GM23338 (cell line): ENCODE data around the gene OLFML2B. TPM values are rescaled to one million over a fixed set of nuclear protein-coding genes. Genes with fewer than 3 reads are reported as not detected.

ENCODE experiments used
- ATAC-seq: fragments of 200-7000 bp; cut with Tn5 transposase; 3 replicates; pipeline ENCODE4 v1.9.1; 2020
- DNase-seq: peaks from one replicate; pipeline ENCODE4 v3.0.0-alpha.2; 2015; ENCODE audit warnings: low spot score
- H2AFZ ChIP-seq: fragments of 200-600 bp; sonication (generic); 2 replicates; pipeline ENCODE4 v1.8.0; 2016; ENCODE audit warnings: antibody characterized with exemption, mild to moderate bottlenecking, moderate library complexity
- H3F3A ChIP-seq: fragments of 200-600 bp; sonication (generic); replicated peaks from 2 replicates; pipeline ENCODE4 v1.8.0; 2017; ENCODE audit warnings: antibody characterized with exemption, mixed run types, low read depth
- H3K27ac ChIP-seq: fragments of 200-600 bp; sonication (generic); 2 replicates; pipeline ENCODE4 v1.6.1; 2016; ENCODE audit warnings: low read depth
- H3K27me3 ChIP-seq: fragments of 200-600 bp; sonication (generic); 2 replicates; pipeline ENCODE4 v1.8.0; 2016; ENCODE audit warnings: mild to moderate bottlenecking, mixed run types, moderate library complexity; ENCODE audit not compliant: insufficient read depth
- H3K36me3 ChIP-seq: fragments of 200-600 bp; sonication (generic); 2 replicates; pipeline ENCODE4 v1.8.0; 2016; ENCODE audit warnings: mild to moderate bottlenecking; ENCODE audit not compliant: insufficient read depth
- H3K4me1 ChIP-seq: fragments of 200-600 bp; sonication (generic); 2 replicates; pipeline ENCODE4 v1.8.0; 2016; ENCODE audit warnings: mild to moderate bottlenecking, moderate library complexity; ENCODE audit not compliant: insufficient read depth
- H3K4me2 ChIP-seq: fragments of 200-600 bp; sonication (generic); 2 replicates; pipeline ENCODE4 v1.7.1; 2017; ENCODE audit warnings: mixed run types
- H3K4me3 ChIP-seq: fragments of 200-600 bp; sonication (generic); 2 replicates; pipeline ENCODE4 v1.6.1; 2016; ENCODE audit warnings: mixed run types
- H3K79me2 ChIP-seq: fragments of 200-600 bp; sonication (generic); replicated peaks from 2 replicates; pipeline ENCODE4 v1.8.0; 2017; ENCODE audit warnings: mild to moderate bottlenecking; ENCODE audit not compliant: insufficient read depth
- H3K9me2 ChIP-seq: fragments of 200-600 bp; sonication (generic); 2 replicates; pipeline ENCODE4 v1.8.0; 2017; ENCODE audit not compliant: insufficient read depth
- H4K20me1 ChIP-seq: fragments of 200-600 bp; sonication (generic); replicated peaks from 2 replicates; pipeline ENCODE4 v1.8.0; 2017; ENCODE audit warnings: mild to moderate bottlenecking; ENCODE audit not compliant: insufficient read depth
- H3K27ac Mint-ChIP-seq: 2 replicates; pipeline ENCODE4 v1.8.0; 2020; ENCODE audit warnings: inconsistent platforms, mild to moderate bottlenecking, moderate library complexity, mixed read lengths
- H3K27me3 Mint-ChIP-seq: 3 replicates; pipeline ENCODE4 v1.8.0; 2022; ENCODE audit warnings: low read depth, mild to moderate bottlenecking, moderate library complexity, mixed read lengths, inconsistent platforms; ENCODE audit not compliant: insufficient read depth, poor library complexity
- H3K36me3 Mint-ChIP-seq: 3 replicates; pipeline ENCODE4 v1.8.0; 2021; ENCODE audit warnings: low read depth, mild to moderate bottlenecking, inconsistent platforms, moderate library complexity, mixed read lengths
- H3K4me1 Mint-ChIP-seq: 3 replicates; pipeline ENCODE4 v1.8.0; 2020; ENCODE audit warnings: mild to moderate bottlenecking, inconsistent platforms, mixed read lengths
- H3K4me3 Mint-ChIP-seq: 3 replicates; pipeline ENCODE4 v1.8.0; 2021; ENCODE audit warnings: moderate library complexity, mild to moderate bottlenecking, inconsistent platforms, mixed read lengths
- H3K9me3 Mint-ChIP-seq: 3 replicates; pipeline ENCODE4 v1.8.0; 2020; ENCODE audit warnings: moderate library complexity, mild to moderate bottlenecking, inconsistent platforms, mixed read lengths
- CREB1 ChIP-seq: fragments of 250-450 bp; sonication (Bioruptor Pico); IDR thresholded peaks from 2 replicates; pipeline ENCODE4 v1.5.0; 2020; ENCODE audit warnings: low read depth, mild to moderate bottlenecking, moderate library complexity
- CTCF ChIP-seq, 2 experiments: fragments of 200-600 bp in 1 of 2; sonication (generic) in 1 of 2; conservative IDR thresholded peaks; 2 replicates each; pipeline versions ENCODE4 v1.5.1 to v1.6.1; 2016 to 2017; ENCODE audit warnings: antibody characterized with exemption in 2 of 2, low read depth in 2 of 2, mild to moderate bottlenecking in 2 of 2, moderate library complexity in 1 of 2
- EZH2 ChIP-seq: fragments of 200-600 bp; sonication (generic); IDR thresholded peaks from one replicate; pipeline ENCODE4 v1.8.0; 2017; ENCODE audit warnings: antibody characterized with exemption, mild to moderate bottlenecking, low read depth; ENCODE audit not compliant: unreplicated experiment
- EZH2phosphoT487 ChIP-seq: fragments of 200-600 bp; sonication (generic); IDR thresholded peaks from one replicate; pipeline ENCODE4 v1.8.1; 2018; ENCODE audit warnings: antibody characterized with exemption; ENCODE audit not compliant: unreplicated experiment
- JUNB ChIP-seq: IDR thresholded peaks from one replicate; pipeline ENCODE4 v1.6.1; 2016; ENCODE audit warnings: antibody characterized with exemption; ENCODE audit not compliant: unreplicated experiment
- NANOG ChIP-seq: IDR thresholded peaks from 2 replicates; pipeline ENCODE4 v1.6.1; 2016; ENCODE audit warnings: antibody characterized with exemption, borderline replicate concordance
- POLR2AphosphoS5 ChIP-seq: IDR thresholded peaks from 2 replicates; pipeline ENCODE4 v1.6.1; 2016; ENCODE audit warnings: antibody characterized with exemption, low read depth
- STAT1 ChIP-seq: IDR thresholded peaks from one replicate; pipeline ENCODE4 v1.6.1; 2016; ENCODE audit warnings: antibody characterized with exemption; ENCODE audit not compliant: unreplicated experiment
- ZNF114 ChIP-seq: fragments of 250-450 bp; sonication (Bioruptor Pico); IDR thresholded peaks from 2 replicates; pipeline ENCODE4 v1.5.0; 2020; ENCODE audit warnings: mild to moderate bottlenecking, moderate library complexity
- ZNF331 ChIP-seq: fragments of 250-450 bp; sonication (Bioruptor Pico); IDR thresholded peaks from 2 replicates; pipeline ENCODE4 v1.5.0; 2020; ENCODE audit warnings: low read depth, mild to moderate bottlenecking, moderate library complexity
- polyA plus RNA-seq: library from polyadenylated mRNA; unstranded; fragments of >200 nt; fragmentation: Nextera tagmentation; extraction: Ambion mirVana; gene quantifications from 2 replicates; pipeline ENCODE4 v1.2.1, GENCODE V29; 2016
- total RNA-seq: library from RNA; depleted of rRNA; stranded (reverse); fragments of >200 nt; shearing (Covaris generic); gene quantifications from 2 replicates; pipeline ENCODE4 v1.2.3, GENCODE V29; 2014
- TF ChIP-seq, protein P1 (sequence below): IDR thresholded peaks from one replicate; pipeline ENCODE4 v1.6.1; 2018; ENCODE audit warnings: antibody characterized with exemption; ENCODE audit not compliant: unreplicated experiment
- TF ChIP-seq, protein P2 (sequence below): IDR thresholded peaks from 2 replicates; pipeline ENCODE4 v1.6.1; 2016; ENCODE audit warnings: antibody characterized with exemption

OLFML2B gene
- total and polyA plus RNA-seq, 2 experiments from 2014 or later, result 2.9 to 4.3 TPM

DNA sequence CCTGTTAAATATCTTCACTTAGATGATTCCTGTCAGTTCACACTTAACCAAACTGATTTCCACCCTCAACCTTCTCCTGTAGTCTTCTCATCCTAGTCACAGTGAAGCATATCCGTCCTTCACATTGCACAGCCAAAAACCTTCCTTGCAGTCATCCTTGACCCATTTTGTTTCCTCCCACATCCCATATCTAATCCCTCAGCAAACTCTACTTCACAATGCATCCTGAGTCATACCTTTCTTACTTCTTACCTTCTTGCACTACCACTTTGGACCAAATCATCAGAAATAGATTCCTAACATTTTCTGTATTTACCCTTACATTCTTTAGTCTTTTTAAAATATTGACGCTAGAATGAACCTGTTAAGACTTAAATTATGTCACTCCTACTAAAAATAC is 86.9 kb downstream of the OLFML2B start:
- TF ChIP-seq JUNB, result no peak
- no peak for TF ChIP-seq ZNF331 (CRISPR knock-in tag)
- TF ChIP-seq, protein P1, sequence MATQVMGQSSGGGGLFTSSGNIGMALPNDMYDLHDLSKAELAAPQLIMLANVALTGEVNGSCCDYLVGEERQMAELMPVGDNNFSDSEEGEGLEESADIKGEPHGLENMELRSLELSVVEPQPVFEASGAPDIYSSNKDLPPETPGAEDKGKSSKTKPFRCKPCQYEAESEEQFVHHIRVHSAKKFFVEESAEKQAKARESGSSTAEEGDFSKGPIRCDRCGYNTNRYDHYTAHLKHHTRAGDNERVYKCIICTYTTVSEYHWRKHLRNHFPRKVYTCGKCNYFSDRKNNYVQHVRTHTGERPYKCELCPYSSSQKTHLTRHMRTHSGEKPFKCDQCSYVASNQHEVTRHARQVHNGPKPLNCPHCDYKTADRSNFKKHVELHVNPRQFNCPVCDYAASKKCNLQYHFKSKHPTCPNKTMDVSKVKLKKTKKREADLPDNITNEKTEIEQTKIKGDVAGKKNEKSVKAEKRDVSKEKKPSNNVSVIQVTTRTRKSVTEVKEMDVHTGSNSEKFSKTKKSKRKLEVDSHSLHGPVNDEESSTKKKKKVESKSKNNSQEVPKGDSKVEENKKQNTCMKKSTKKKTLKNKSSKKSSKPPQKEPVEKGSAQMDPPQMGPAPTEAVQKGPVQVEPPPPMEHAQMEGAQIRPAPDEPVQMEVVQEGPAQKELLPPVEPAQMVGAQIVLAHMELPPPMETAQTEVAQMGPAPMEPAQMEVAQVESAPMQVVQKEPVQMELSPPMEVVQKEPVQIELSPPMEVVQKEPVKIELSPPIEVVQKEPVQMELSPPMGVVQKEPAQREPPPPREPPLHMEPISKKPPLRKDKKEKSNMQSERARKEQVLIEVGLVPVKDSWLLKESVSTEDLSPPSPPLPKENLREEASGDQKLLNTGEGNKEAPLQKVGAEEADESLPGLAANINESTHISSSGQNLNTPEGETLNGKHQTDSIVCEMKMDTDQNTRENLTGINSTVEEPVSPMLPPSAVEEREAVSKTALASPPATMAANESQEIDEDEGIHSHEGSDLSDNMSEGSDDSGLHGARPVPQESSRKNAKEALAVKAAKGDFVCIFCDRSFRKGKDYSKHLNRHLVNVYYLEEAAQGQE, result no peak
- TF ChIP-seq CTCF (conservative IDR thresholded peaks at IDR 0.05; ENCODE audit: low read depth in 2 of 2), result no peak
- TF ChIP-seq STAT1, result no peak
- no peak for TF ChIP-seq NANOG
- no peak for TF ChIP-seq EZH2
- no peak for TF ChIP-seq CREB1 (CRISPR knock-in tag)
- TF ChIP-seq, protein P2, sequence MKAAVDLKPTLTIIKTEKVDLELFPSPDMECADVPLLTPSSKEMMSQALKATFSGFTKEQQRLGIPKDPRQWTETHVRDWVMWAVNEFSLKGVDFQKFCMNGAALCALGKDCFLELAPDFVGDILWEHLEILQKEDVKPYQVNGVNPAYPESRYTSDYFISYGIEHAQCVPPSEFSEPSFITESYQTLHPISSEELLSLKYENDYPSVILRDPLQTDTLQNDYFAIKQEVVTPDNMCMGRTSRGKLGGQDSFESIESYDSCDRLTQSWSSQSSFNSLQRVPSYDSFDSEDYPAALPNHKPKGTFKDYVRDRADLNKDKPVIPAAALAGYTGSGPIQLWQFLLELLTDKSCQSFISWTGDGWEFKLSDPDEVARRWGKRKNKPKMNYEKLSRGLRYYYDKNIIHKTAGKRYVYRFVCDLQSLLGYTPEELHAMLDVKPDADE, result no peak
- no peak for TF ChIP-seq POLR2AphosphoS5
- no peak for TF ChIP-seq EZH2phosphoT487
- Histone ChIP-seq H2AFZ (no peak overlapping the region), H3K79me2 (no peaks in the 10 kb centered on the region), H3K9me2 (no peaks in the 10 kb centered on the region), H3K27me3 (no peaks in the 10 kb centered on the region), H3K36me3 (no peaks in the 10 kb centered on the region), H3K4me2 (no peak overlapping the region), H3K4me3 (no peak overlapping the region), H3K27ac (no peak overlapping the region), H3K4me1 (no peaks in the 10 kb centered on the region), H3F3A (no peaks in the 10 kb centered on the region), H4K20me1 (no peaks in the 10 kb centered on the region)
- ATAC-seq (no peak), DNase-seq (no peak)
- H3K4me3 Mint-ChIP-seq, result no peak overlapping the region
- no peaks in the 10 kb centered on the region for H3K27me3 Mint-ChIP-seq
- H3K4me1 Mint-ChIP-seq, result no peaks in the 10 kb centered on the region
- H3K27ac Mint-ChIP-seq, result no peak overlapping the region
- H3K9me3 Mint-ChIP-seq, result no peaks in the 10 kb centered on the region
- H3K36me3 Mint-ChIP-seq, result no peaks in the 10 kb centered on the region

DNA sequence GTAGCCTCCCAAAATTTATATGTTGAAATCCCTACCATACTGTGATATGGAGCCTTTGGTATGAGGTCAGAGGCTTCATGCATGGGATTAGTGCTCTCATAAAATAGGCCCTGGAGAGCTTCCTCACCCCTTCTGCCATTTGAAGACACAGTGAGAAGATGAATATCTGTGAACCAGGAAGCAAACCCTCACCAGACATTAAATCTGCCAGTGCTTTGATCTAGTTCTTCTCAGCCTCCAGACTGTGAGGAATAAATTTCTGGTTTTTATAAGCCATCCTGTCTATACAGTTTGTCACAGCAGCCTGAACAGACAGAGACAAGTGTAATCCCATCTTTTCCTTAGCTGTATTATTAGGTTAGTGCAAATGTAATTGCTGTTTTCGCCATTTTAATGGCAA is 88.4 kb downstream of the OLFML2B start:
- Histone ChIP-seq H3K79me2 (no peaks in the 10 kb centered on the region), H3K4me2 (no peak overlapping the region), H2AFZ (no peak overlapping the region), H3K27me3 (no peaks in the 10 kb centered on the region), H3F3A (no peaks in the 10 kb centered on the region), H3K36me3 (no peaks in the 10 kb centered on the region), H3K4me3 (no peak overlapping the region), H3K27ac (no peak overlapping the region), H4K20me1 (no peaks in the 10 kb centered on the region), H3K4me1 (no peaks in the 10 kb centered on the region), H3K9me2 (no peaks in the 10 kb centered on the region)
- H3K4me3 Mint-ChIP-seq, result no peak overlapping the region
- ATAC-seq, result no peak
- H3K4me1 Mint-ChIP-seq, result no peaks in the 10 kb centered on the region
- no peaks in the 10 kb centered on the region for H3K9me3 Mint-ChIP-seq
- H3K27ac Mint-ChIP-seq, result no peak overlapping the region
- no peak for DNase-seq
- H3K27me3 Mint-ChIP-seq, result no peaks in the 10 kb centered on the region
- H3K36me3 Mint-ChIP-seq, result no peaks in the 10 kb centered on the region
- TF ChIP-seq NANOG, result no peak
- TF ChIP-seq JUNB, result no peak
- TF ChIP-seq, protein P1, result no peak
- TF ChIP-seq STAT1, result no peak
- no peak for TF ChIP-seq POLR2AphosphoS5
- TF ChIP-seq, protein P2, result no peak
- TF ChIP-seq EZH2phosphoT487, result no peak
- no peak for TF ChIP-seq EZH2
- no peak for TF ChIP-seq ZNF114
- TF ChIP-seq CREB1 (CRISPR knock-in tag), result no peak
- no peak for TF ChIP-seq ZNF331 (CRISPR knock-in tag)
